SKM-1 (cell line): ENCODE data around the gene PPA1.
"Not testable (repeated sequence)": the region's sequence is repeated elsewhere in the genome, so short reads cannot be mapped to it uniquely, and the experiment has no call there.

Source experiments
- DNase-seq: peaks from one replicate; lab custom pipeline; 2025; ENCODE audit not compliant: unreplicated experiment; lab: John Stamatoyannopoulos, UW

PPA1 gene

DNA sequence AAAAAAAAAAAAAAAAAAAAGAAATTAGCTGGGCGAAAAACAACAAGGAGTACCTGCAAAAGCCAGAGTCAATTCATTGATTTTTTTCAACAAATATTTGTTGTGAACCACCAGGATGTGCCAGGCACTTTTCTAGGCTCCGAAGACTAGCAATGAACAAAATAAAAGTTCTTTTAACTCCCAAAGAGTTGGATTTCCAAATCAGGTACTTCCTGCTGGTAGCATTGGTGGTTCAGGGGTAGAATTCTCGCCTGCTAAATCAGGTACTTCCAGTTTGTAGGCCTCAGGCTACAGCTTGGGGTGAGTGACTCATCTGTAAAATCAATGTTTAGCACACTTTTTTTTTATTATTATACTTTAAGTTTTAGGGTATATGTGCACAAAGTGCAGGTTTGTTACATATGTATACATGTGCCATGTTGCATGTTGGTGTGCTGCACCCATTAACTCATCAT is 10.9 kb downstream of the PPA1 start:
- DNase-seq, result no peak

GRCh38 chr10:70221030-70221429 is 12.2 kb downstream of the PPA1 start:
- no peak for DNase-seq

GRCh38 chr10:70212879-70213278 is 20.4 kb downstream of the PPA1 start:
- no peak for DNase-seq

- DNase-seq, result no peak
Measured at GRCh38 chr10:70212277-70212676, 21.0 kb downstream of the PPA1 start.

GRCh38 chr10:70206762-70207161 is 26.5 kb downstream of the PPA1 start:
- DNase-seq, result no peak

DNA sequence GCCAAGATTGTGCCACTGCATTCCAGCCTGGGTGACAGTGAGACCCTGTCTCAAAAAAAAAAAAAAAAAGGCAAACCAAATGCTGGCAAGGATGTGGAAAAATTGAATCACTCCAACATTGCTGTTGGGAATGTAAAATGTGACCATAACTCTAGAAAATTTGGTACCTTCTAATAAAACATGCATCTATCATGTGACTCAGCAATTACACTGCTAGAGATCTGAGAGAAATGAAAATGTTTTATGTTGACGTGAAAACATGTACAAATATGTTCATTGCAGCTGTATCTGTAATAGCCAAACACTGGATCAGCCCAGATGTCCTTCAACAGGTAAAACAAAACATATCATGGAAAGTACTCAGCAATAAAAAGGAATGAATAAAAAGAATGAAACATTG is 32.1 kb downstream of the PPA1 start:
- no peak for DNase-seq

GRCh38 chr10:70198696-70199466 is 34.3 kb downstream of the PPA1 start:
- DNase-seq, result no peak

DNA sequence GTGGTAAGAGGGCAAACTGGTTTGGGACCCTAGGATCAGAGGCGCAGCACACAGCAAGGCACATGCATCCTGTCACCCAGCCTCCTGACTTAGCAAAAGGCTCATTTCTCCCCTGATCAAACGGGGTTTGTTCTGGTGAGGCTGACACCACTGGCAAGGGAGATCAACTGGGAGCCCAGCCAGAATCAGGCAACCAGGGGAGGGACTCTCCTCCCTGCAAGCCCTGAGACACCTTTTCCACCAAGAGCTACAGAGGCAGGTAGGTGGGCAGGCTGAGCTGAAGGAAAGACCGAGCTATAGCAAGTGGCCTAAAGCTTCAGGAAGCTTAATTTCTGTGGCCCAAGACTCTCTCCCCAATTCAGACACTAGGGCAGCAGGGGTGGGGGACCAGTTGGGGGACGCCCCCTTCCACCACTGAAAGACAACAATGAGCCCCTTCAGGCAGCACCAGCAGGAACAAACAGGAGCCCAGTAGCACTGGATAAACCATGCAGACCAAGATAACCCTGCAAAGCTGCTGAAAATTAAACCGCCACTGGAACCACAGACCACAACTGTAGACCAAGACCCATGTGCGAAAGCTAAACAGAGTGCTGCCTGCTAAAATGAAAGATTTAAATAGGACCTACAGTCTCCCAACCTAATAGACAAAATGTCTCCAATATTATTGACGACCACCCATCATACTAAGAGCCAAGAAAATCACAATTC is 35.8 kb downstream of the PPA1 start:
- DNase-seq, result no peak

- DNase-seq, result no peak
Measured at GRCh38 chr10:70193391-70193844, 39.8 kb downstream of the PPA1 start.

- DNase-seq, result no peak
Measured at GRCh38 chr10:70192326-70192968, 40.8 kb downstream of the PPA1 start.

DNA sequence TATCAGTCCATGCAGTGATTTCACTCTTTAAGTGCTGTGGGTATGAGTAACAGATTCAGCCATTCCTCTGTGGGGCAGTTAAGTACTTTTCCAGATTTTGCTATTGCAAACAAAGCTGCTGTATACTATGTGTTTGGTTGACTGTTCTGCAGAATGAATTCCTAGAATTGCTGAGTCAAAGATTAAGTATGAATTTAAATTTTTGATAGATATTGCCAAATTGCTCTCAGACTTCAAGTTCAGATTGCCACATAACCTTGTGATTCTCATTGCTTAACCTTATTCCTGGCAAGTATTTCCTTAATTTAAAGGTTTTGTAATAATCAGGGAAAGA is 41.3 kb downstream of the PPA1 start:
- DNase-seq, result no peak

GRCh38 chr10:70191161-70191971 is 41.9 kb downstream of the PPA1 start:
- no peak for DNase-seq

DNA sequence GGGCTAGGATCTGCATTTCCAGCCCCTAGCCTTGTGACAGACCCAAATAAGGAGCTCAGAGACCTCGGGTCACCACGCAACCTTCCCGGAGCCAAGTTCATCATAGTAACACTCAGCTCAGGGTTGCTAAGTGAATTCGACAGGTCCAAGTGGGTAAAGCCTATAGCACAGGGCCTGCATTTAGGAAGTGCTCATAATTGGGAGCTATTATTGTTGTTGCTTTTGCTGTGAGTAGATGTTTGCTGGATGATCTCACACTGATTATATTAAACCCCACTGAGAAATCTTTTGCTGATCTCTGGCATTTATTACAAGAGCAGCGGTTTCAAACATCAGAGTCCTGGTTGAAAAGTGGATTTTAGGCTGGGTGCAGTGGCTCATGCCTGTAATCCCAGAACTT is 42.6 kb downstream of the PPA1 start:
- no peak for DNase-seq

DNA sequence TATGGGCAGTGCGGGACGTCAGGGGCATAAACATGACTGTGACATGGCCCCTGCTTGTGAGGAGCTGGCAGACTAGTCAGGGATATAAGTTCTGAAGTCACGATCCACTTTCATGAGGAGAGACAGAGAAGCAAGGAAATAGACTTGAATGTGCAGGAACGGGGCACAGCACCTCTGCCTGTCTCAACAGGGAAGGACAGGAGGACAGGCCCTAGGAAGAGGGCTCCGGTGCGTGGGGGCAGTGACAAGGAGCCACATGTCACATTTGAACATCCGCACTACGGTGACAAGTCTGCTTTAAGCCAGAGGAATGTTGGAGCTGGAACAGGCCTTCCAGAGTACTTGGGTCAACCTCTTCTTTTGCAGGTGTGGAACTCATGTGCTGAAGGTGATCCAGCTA is 43.1 kb downstream of the PPA1 start:
- DNase-seq, result no peak

DNA sequence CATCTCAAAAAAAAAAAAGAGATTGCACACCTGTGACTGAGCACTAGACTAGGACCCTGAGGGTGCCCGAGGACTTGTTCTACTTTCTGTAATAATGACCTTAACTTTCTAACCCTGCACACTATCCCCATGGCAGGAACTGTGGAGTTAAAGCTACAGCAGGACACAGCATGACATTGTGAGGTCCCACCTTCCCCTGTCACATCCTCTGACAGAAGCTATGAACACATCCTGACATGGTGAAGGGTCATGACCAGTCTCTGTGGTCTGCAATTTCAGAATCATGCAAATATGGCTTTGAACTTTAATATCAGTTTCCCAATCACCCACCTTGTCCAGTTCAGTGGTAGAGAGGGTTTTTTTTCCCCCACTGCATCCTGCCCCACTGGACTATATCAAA is 44.5 kb downstream of the PPA1 start:
- no peak for DNase-seq

DNA sequence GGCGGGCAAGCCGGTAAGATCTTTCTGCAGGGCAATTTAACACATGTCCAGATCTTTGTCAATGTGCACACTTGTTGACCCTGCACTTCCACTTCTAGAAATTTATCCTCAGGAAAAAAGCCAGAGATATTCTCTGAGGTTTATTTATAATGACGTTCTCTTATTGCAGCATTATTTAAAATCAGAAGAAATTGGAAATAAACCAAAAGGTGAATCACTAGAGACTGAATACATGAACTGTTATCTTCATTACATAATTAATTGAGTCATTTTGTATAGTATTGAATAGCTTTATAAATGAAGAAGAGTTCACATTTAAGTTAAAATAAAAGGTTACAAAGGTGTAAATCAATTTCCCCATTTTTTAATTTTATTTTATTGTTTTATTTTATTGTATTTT is 46.7 kb downstream of the PPA1 start:
- no peak for DNase-seq

- no peak for DNase-seq
Measured at GRCh38 chr10:70186090-70186489, 47.1 kb downstream of the PPA1 start.

DNA sequence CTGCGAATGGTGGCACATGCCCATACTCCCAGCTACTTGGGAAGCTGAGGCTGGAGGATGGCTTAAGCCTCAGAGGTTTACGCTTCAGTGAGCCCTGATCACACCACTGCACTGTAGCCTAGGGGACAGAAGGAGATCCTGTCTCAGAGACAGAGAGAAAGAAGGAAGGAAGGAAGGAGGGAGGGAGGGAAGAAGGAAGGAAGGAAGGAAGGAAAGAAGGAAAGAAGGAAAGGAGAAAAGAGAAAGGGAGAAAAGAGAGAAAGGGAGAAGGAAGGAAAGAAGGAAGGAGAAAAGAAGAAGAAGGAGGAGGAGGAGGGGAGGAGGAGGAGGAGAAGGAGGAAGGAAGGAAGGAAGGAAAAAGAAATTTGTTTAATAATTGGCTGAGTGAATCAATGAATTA is 49.9 kb downstream of the PPA1 start:
- DNase-seq, result no peak

- not testable (repeated sequence) for DNase-seq
Measured at GRCh38 chr10:70179209-70179608, 54.0 kb downstream of the PPA1 start.

DNA sequence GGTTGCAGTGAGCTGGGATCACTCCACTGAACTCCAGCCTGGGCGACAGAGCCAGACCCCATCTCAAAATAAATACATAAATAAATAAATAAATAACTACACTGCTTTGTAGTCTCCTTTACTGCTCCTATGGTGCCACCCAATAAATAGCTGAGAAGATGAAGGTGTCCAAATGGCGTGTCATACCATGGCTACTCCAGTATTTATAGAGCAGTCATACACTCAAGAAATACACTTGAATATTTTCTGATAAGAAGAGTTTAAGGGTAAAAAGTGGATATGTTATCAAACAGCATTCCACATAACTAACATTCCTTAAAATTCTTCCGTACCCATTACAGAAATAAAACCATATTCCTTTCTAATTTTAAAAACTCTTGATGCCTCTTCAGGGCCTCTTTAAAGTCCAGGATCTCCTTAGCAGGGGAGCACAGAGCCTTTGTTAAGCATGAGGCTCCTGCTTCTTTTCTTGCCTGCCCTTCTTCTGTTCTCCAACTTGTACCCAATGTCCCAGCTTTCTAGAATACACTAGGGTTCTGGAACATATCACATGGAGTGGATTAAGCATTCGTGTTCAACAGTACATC is 55.0 kb downstream of the PPA1 start:
- no peak for DNase-seq

DNA sequence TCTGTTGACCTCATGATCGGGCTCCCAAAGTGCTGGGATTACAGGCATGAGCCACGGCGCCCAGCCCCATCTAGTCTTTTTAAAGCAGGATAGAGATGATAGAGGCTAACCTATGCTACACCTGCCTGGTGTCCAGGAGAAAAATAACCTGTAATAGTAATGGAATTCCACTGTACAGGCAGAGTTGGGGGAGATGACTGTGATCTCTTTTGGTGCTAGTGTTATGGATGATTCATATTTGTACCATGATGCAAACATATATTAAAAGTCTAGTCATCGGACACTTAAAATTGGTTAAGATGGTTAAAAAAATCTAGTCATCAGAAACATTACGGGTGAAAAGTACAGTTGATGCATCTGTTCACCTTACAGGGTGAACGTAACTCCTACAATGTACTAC is 56.8 kb downstream of the PPA1 start:
- no peak for DNase-seq
